HG03060 (cell line): ENCODE measurements around the gene MYO3B.
"Not testable (repeated sequence)": the region's sequence is repeated elsewhere in the genome, so short reads cannot be mapped to it uniquely, and the experiment has no call there.

ENCODE experiments used
- ATAC-seq: cut with Tn5 transposase; IDR thresholded peaks from one replicate; pipeline ENCODE4 v1.9.1; 2021; ENCODE audit warnings: low read depth, moderate number of reproducible peaks; ENCODE audit not compliant: unreplicated experiment

MYO3B gene

DNA sequence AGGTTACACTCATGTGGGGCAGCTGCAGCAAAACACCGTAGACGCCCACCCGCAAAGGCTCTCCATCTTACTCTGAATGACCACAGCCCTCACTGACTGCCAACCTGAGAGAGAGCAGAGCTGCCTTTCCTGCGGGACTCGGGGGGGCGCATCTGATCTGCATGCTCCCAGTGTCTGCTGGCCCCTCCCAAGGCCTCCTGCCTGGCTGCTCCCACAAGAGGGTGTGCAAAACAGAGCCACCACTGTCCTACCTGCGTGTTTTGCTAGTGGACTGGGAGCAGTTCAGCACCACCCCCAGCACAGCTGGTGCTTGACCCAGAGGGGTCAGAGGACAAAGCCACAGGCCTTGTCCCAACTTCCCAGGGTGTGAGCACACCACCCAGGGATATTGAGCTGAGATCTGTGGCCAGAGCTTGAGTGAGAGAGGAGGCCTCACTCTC is 76.4 kb downstream of the MYO3B start:
- ATAC-seq = no peak

DNA sequence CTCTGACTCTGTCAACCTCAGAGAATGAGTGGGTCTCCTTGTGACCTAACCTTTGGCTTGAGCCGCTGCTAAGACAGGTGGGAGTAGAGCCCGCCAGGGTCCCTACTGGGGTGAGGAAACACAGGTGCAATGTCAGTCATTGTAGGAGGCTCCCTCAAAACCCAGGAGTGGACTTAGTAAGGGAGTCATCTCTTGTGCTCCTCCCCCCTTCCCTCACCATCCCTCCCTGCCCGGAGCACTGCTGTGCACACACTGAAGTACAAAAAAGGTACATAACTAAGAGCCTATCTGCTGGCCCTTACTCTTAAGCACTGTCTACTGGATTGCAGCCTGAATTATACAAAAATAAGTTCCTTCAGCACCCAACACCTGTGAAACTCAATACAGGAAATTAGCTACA is 77.2 kb downstream of the MYO3B start:
- ATAC-seq = no peak

DNA sequence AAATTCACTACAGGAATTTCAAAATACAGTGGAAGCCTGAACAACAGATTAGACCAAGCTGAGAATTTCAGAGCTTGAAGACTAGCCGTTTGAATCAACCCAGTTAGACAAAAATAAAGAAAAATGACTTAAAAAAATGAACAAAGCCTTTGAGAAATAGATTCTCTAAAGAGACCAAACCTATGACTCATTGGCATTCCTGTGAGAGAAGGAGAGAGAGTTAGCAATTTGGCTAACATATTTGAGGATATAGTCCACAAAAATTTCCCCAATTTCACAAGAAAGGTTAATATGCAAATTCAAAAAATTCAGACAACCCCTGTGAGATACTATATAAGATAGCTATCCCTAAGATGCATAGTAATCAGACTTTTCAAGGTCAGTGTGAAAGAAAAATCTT is 78.0 kb downstream of the MYO3B start:
- ATAC-seq = no peak

DNA sequence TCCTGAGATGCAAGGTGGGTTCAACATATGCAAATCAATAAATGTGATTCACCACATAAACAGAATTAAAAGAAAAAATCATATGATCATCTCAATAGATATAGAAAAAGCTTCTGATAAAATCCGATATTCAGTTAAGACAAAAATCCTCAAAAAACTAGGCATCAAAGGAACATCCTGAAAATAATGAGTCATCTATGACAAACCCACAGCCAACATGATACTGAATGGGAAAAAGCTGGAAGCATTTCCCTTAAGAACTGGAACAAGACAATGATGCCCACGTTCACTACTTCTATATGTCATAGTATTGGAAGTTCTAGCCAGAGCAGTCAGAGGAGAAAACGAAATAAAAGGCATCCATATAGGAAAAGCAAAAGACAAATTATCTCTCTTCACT is 80.4 kb downstream of the MYO3B start:
- ATAC-seq = no peak

DNA sequence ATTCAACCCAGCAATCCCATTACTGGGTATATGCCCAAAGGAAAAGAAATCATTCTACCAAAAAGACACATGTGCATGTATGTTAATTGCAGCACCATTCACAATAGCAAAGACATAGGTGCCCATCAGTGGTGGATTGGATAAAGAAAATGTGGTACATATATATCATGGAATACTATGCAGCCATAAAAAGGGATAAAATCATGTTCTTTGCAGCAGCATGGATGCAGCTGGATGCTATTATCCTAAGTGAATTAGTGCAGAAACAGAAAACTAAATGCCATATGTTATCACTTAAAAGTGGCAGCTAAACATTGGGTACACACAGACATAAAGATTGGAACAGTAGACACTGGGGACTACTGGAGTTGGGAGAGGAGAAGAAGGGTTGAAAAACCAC is 82.2 kb downstream of the MYO3B start:
- no peak for ATAC-seq

DNA sequence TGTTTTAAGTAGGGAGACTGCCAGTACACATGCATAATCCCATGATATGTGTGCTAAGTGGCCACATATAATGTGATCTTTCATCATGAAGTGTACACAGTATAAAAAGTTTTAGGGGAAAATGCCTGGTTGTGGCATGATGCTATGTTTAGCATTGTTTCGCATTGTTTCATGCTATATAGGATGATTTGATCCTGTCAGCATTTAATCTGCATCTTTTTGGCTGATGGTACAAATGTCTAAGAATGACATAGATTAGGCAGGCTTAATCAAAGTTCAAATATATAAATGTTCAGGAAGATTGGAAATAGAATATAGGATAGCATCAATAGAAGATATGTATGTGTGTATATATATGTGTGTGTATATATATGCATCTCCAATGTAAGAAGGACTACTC is 83.6 kb downstream of the MYO3B start:
- ATAC-seq = no peak

DNA sequence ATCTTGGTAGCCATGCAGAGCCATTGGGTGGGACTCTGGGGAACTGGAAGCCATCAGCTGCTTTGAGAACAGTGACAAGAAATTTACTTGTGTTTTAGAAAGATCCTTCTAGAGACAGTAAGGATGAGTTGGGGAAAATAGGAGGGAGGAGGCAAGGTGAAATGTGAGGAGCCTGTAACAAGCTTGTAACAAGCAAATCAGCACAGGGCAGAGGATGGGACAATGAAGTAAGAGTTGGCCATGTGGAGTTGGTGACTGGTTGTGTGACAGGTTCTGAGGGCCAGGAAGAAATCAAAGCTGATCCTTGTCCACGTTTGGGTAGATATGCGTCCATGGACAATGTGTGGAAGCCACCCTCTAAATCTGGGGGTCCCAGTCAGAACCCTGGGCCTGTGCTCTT is 84.4 kb downstream of the MYO3B start:
- no peak for ATAC-seq

DNA sequence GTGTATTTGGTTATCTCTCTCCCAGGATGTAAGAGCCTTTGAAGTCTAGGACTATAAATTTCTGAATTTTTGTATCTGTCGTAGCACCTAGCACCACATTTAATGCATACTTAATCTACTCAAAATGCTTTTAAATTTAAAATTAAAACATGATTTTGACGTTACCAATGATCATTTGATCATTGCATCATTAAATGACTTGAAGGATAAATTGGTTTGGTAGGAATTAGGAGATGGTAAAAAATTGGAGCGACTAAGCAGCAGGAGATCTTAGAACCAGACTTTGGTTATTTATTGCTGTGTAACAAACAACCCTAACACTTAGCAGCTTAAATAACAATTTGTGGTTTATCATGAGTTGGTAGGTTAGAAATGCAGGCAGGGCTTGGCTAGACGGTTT is 84.9 kb downstream of the MYO3B start:
- no peak for ATAC-seq

DNA sequence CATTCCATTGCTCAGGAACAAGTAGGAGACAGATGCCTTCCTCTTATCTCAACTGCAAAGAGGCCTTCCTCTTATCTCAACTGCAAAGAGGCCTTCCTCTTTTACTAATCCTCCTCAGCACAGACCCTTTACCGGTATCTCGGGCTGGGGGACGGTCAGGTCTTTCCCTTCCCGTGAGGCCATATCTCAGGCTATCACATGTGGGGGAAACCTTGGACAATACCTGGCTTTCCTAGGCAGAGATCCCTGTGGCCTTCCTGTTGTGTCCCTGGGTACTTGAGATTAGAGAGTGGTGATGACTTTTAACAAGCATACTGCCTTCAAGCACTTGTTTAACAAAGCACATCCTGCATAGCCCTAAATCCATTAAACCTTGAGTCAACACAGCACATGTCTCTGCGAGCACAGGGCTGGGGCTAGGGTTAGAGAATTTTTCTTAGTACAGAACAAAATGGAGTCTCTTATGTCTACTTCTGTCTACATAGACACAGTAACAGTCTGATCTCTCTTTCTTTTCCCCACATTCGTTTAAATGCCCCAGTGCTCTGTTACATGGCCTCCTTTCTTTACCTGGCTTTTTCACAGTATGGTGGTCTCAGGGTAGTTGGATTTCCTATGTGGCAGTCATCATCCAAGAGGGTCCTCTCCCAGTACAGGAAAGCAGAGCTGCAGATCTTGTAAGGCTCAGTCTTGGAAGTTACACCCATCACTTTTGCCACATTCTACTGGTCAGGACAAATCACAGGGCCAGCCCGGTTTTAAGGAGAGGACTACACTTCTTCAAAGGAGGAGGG is 86.0 kb downstream of the MYO3B start:
- ATAC-seq = not testable (repeated sequence)

DNA sequence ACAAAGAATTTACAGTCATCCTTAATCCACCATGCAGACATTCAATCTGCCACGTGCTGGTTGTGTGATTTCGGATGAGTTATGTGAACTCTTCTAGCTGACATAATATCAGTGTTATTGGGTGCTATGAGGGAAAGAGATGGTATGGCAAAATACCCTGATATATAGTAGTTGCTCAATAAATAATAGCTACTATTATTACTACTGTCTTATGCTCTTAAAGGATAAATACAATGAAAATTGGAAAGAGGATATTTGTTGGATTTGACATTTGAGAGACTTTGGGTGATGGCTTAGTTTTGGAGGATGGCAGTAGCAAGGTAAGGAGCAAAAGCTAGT is 86.5 kb downstream of the MYO3B start:
- no peak for ATAC-seq

DNA sequence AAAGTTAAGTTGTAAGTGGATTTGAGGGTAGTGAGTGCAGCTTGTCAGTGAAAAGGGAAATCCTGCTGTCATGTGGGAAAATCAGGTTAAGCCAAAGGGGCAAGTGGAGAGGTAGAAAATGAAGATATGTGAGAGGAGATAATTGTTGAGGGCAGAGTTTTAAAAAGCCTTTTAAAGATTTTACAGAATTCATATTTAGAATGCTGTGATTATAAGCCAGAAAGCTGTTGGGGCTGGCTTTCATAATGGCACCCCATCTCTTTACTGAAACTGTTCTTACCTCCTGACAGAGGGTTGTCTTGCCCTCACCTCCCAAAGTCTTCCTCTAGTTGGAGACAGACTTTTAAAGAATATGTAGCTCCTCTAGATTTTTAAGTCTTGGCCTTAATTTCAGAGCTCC is 86.9 kb downstream of the MYO3B start:
- no peak for ATAC-seq

DNA sequence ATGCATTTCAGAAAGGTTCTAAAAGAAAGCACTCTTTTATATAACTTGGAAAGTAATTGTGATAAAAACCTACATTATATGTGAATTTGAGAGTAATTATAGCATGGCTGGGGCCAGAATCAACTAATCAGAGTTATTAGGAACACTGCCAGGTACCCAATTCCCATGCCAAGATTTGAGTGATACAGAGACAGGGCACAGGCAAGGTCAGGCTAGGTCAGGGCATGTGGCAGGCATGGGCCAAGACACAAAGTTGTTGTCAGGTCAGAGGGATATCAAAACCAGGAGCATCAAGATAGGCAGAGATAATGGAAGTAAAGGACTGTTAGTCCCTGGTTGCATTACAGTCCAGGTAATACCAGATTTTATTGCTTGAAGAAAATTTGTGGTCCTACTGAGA is 87.4 kb downstream of the MYO3B start:
- no peak for ATAC-seq

DNA sequence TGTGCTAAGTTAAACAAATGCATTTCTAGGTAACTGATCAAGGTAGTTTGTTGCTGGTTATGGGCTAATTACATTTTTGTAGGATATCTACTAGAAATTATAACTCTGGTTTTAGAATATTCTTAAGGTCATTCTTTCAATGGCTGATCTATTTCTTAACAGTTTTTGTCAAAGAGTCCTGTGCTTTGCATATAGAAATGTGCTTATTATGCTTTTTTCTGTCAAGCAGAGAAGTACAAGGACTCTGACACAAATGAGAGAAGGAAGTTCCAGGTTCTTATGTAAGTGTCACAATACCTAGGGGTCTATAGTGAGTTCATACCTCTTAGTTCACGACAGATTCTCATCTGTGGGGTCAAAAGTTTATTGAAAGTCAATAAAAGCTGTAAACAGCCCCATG is 88.4 kb downstream of the MYO3B start:
- no peak for ATAC-seq

DNA sequence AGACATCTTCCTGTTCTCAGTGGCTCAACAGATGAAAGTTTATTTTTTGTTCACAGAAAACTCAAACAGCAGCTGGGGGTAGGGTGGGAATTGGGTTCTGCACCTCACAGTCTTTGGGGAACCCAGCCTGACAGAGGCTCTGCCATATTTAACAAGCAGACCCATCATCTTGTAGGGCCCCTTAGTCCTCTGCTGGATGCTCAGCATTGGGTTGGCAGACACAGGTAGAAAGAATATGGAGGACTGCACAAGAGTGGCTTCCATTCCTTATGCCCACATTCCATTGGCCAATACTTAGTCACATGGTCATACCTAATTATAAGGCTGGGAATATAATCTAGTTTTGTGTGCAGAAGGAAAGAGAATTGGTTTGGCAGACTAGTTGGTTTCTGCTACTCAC is 89.1 kb downstream of the MYO3B start:
- no peak for ATAC-seq

DNA sequence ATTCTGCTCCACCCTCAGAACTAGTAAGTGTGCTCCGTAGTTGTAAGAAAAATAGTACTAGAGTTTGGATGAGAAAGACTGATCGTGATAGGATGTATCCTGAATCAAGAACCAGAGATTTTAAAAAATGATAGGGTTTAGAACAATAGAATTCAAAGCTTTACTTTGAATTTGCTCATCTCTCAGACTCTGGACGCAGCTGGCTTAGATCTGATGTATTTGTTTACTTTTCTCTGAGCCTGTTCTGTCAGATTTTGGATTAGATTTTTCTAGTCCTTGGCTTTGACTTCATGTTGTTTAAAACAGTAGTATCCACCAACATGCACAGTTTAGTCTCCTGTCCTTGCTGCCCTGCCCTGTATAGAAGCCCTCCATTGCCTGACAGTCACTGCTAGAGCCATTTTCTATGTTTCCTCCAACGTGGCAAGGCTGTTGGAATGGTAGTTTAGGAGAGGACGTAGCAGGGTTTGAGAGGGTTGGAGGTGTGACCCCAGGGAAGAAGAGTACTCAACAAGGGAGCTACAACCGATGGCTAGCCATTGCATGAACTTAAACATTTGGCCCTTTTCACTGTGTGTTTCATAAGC is 92.4 kb downstream of the MYO3B start:
- ATAC-seq = no peak

DNA sequence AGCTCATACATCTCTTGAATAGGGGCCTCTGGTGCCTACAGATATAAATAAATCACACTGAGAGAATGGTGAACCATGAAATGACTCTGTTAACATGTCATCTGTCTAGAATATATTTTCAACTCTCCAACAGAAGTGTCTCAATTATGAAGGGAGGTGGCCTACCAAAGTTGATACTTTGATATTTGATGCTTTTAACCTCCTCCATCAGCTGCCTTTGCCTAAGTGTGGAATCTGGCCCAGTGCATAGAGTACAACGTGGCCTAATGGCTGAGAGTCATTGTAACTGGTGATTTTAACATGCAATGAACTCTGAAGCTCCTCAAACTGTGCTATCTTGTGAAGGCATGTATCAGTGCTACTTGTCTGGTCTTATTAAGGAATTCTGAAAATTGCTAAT is 93.4 kb downstream of the MYO3B start:
- ATAC-seq = no peak

DNA sequence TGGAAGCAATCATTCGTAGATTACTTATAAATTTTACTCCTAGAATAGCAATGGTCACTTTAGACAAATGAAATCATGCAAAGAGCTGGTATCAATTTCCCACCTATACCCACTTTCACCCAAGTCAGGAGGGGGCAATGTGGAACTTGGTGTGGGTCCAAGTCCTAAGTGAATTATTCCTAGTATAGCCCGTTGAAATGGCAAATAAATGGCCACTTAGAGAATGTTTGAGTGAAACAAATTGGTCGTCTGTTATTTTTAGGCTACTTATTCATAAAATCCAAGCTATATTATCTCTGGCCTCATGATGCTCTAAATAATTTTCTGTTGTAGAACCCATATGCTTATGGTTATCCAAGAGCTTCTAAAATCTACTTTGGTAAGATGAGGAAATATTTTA is 98.1 kb downstream of the MYO3B start:
- ATAC-seq = no peak

DNA sequence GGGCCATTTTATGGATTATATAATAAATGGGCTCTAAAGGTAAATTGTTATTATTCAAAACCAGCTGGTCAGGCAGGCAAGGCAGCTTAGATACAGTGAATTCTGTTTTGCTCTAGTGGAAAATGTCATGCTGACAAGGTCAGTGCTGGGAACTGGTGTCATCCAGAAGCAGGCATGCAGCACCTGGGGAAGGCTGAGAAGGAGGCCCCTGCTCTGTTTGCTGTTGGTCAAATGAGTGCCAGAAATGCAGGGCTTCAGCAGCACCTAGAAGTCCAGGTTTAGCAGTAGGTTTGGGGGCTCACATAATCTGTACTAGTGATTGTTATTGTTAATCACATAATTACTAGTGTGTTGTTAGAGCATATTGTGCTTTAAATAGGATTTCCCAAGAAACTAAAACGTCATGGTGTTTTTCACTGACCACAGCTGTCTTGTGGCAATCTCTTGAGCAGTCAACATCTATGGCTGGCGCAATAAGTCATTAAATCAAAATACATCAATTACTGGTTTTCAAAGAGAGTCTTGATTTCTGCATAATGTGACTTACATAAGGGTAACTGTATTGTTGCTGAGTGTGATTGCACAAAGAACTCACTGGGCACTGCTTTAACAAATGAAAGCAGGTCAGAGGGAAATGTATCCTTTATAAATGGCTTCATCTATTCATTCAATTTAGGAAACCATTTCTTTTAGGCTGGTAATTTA is 99.1 kb downstream of the MYO3B start:
- ATAC-seq = no peak

DNA sequence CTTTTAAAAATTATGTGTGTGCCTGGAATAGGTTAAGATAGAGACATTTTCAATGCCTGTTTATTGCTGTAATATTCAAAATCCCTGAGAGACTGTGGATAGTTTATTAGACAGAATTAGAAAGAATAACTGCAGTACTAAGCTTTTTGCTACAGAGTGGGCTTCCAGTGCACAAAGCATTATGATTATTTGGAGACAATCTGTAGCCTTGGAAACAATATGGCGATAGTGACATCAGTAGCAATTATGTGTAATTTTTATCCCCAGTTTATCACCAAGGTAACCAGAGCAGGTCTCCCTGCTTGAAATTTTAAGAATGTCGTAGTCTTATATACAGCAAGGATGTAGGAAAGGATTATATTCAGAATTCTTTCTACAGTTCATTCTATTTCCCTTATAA is 100.0 kb downstream of the MYO3B start:
- ATAC-seq = no peak

DNA sequence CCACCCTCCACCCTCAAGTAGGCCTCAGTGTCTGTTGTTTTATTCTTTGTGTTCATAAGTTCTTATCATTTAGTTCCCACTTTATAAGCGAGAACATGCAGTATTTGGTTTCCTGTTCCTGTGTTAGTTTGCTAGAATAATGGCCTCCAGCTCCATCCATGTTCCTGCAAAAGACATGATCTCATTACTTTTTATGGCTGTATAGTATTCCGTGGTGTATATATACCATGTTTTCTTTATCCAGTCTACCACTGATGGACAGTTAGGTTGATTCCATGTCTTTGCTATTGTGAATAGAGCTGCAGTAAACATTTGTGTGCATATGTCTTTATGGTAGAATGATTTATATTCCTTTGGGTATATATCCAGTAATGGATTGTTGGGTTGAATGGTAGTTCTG is 101.7 kb downstream of the MYO3B start:
- ATAC-seq = not testable (repeated sequence)

DNA sequence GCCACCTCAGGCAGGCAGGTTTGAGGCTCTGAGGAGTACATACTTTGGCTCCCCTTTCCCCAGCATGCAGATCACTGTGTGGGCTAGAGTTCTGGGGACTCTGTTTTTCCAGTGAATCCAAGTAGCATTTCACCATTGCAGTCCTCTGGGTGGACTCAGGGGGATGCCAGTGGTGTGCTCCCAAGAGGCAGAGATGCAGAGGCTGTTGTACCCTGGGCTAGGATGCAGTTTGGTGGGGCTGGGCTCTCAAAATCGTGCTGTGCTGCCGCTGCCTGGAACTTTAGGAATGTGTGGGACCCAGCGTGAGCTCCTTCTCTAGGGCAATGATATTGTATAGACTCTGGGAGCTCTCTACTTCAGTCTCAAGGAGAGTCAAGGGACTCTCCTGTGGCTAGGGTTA is 104.9 kb downstream of the MYO3B start:
- ATAC-seq = no peak

DNA sequence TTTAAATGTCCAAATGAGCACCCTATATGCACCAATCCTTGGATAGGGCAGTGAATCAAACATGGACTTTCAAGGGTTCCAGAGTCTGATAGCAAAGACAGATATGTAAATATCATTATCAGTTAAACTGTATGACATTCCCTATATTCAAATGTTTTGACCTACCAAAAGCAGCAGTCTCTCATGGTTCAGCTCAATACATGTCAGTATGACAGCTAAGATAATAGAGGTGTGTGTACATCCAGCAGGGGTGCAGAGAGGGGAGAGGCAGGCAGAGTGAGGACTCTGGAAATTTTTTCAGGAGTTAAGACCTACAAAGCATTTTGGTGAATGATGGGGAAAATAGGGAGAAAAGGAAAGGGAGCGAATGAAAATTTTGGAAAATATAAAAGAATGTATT is 106.3 kb downstream of the MYO3B start:
- ATAC-seq = no peak
